ENCODE data around the gene CNIH1.

Gene CNIH1

GRCh38 chr14:54377501-54377900 lies 63.7 kb downstream of the CNIH1 start:
- no peak for DNase-seq

GRCh38 chr14:54374117-54374884 lies 66.9 kb downstream of the CNIH1 start:
- no peak for DNase-seq

Measured in NCI-H524 (cell line).